ENCODE data around the gene NFATC1.

DNA sequence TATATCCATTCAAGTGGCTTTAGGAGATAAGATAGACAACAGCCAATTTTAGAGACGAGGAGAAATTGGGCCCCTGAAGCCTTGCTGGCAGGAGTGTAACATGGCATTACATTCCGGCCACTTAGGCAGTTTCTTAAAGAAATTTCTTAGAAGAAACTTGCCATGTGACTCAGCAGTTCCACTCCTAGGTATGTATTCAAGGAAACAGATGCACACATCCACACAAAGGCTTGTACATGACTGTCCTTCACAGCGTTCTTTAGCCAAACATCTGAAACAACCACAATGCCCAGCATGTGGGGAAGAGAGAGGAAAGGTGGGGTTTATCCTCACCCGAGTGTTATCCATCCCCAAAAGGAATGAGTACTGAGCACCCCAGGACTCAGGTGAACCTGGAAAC is 107.1 kb downstream of the NFATC1 start:
- no peak for TF ChIP-seq EZH2 (IDR thresholded peaks at IDR 0.05; ENCODE audit: insufficient read depth, poor library complexity, severe bottlenecking)
- no peak for TF ChIP-seq EZH2phosphoT487 (IDR thresholded peaks at IDR 0.05; ENCODE audit: insufficient read depth, low read depth)
